GM19463 (cell line): ENCODE data around the gene OR10C1.

ENCODE experiments used
- ATAC-seq: cut with Tn5 transposase; IDR thresholded peaks from one replicate; pipeline ENCODE4 v1.9.1; 2021; ENCODE audit warnings: mild to moderate bottlenecking, moderate library complexity; ENCODE audit not compliant: unreplicated experiment

The OR10C1 gene

DNA sequence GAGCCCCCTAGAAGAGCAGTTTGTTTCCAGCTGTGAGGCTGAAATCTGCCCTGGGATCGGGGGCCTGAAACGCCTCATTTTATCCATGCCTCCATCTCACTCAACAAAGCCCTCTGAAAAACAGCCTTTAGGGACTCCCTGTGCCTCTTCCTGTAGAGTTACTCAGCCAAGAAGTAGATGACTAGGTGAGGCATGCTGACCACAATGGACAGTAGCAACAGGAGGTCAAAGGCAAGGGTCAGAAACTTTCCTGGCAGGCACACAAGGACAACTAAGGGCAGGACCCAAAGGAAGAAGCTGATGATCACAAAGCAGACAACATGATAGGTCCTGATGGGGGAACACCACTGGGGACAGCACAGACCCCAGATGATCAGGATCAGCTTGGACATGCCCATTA is 35.9 kb downstream of the OR10C1 start:
- ATAC-seq = no peak

DNA sequence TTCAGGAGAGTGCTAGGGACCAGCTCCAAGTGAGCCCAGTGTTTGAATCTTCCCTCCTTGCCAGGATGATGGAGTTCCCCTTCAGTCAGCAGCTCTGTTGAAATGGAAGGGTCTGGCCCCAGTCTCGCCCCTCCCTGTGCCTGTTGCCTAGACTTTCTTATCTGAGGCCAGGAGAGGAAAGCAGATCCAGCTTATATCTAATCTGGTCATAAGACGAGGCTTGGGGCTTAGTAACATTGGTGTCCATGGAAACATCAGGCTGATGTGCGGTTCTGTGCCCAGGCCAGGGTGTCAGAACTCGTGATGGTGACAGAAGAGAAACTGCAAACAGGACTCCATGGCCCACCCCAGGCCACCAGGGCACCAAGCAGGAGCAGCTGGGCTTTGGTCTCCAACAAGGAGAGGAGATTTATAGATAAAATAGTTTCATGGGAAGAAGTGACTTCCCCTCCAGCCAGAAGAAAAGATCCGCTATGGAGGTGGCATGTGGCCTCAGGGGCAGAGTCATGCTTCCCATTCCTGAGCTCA is 38.9 kb downstream of the OR10C1 start:
- no peak for ATAC-seq

DNA sequence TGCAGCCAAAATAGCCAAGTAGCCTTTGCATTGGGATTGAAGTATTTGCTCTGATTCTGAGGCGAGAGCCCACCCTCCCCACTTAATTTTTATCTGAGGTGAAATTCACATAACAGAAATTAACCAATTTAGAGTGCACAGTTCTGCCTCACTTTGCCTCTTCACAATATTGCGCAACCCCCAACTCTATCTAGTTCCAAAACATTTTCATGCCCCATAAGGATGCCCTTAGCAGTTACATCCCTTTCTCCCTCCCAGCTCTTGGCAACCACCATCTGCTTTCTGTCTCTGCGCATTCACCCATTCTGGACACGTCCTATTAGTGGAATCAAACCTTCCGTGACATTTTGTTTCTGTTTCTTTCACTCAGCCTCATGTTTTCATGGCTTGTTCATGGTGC is 39.6 kb downstream of the OR10C1 start:
- no peak for ATAC-seq

DNA sequence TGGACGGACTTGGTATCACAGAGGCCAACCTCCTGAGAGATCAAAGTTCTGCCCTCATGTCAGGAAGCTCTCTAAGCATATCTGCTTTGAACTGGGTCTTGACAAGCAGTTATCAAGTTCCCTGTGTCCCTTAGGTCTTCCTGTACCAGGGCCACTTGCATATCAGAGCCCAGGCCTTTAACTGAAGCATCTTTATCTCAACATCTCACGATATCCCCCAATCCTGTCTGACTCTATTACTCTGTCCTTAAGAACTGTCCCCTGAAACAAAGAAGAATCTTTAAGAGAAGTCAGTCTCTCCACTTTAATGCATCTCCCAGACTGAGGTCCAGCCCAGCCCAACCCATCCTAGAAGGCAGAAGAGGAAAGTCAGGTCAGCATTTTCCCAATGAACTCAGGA is 40.5 kb downstream of the OR10C1 start:
- ATAC-seq = no peak

DNA sequence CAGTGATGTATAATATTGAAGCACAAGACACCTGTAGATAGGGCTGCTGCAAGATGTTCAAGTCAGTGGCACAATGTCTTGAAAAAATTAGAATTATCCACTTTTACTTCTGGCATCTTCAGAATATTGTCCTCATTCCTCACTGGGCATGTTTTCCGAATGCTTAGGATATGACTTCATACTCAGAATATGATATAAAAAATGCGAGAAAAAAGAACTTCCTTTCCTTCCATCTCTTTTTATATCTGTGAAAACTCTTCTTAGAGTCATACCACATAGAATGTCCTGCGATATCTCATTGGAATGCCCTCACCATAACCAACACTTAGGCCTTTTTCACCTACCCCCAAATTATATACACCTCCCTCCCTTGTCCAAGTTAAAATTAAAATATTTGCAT is 44.1 kb downstream of the OR10C1 start:
- no peak for ATAC-seq

DNA sequence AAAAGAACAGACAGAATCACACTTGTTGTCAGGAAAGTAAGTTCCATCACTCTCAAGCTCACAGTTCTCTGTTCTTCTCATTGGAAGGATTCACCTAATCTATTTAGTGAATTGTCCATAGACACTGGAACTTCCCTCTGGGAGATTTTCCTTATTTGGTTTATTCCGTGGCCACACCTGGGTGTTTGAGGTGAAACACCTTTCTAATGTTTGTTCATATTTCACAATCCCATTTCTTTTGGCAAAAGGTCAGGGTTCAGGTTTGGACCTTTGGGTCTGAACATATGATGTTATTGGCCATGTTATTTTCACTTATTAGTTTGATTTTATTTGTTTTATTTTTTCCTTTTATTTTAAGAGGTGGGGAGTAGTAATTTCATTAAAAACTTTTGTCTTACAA is 44.6 kb downstream of the OR10C1 start:
- ATAC-seq = no peak

DNA sequence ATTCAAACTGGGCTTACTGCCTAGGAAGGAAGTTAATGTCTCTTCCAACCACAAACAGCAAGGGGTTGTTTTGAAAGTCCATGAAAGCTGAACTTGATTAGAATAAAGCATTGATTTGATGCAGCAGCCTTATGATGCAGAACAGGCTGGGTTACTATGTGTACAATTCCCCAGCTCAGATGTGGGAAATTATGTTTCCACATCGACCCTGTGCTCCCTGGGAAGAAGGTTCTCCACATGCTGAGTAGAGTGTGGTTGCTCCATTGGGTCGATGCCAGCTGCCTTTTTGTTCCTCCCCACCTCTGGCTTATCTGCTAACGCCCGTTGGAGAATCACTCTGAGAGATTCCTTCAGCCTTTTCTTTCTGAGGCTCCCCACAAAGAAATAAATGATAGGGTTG is 47.5 kb downstream of the OR10C1 start:
- ATAC-seq = no peak

DNA sequence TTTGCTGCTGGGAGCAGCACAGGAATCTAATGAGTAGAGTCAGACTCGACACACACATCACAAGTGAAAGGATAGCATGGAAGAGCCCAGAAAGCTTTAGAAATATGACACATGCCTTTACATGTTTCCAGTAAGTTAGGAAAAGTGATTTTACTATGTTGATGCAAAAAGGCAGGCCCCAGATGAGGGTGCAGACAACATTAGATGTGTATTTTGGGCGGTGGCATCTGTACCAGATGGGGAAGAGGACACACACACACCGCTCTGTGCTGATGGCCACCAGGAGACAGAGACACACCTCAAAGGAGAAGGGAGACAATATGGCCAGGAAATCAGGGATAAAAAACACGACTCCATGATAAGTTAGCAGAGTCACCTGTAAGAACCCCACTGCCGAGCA is 48.0 kb downstream of the OR10C1 start:
- ATAC-seq = no peak

DNA sequence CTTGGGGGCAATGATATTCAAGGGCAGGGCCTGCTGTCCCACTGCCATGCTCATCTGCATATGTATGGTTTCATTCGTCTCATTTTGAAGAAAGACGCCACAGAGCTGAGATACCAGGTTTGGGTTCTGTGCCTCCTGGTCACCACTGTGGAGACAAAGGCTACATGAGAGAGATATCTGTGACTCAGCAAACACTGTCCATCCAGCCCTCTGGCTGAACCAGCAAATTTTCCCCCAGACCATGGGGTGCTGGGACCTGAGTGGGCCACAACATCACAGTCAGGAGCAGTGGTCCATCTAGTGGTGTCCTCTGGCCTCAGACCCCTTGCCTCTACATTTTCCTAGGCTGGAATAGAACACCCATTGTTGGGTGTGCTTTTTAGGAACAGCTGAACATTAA is 48.6 kb downstream of the OR10C1 start, which contains the start of gene MAS1L:
Gene MAS1L (minus strand): TSS at position 297 of the 400 bp plus-strand sequence. CDS start 54 bp downstream, at position 243.
- no peak for ATAC-seq

DNA sequence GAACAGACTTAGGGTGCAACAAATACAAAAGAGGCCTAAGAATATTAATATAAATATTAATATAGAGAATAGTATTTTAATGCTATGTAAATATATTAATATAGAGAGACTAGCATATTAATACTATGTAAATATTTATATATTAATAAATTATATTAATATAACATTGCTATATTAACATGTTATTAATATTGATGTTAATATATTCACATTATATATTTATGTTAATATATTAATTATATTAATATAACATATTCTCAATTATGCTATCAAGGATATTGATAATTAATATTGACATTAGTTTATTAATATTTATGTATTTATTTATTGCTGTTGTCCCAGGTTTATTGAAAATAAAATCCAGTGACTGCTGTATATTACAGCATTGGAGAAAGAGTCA is 49.8 kb downstream of the OR10C1 start:
- no peak for ATAC-seq

DNA sequence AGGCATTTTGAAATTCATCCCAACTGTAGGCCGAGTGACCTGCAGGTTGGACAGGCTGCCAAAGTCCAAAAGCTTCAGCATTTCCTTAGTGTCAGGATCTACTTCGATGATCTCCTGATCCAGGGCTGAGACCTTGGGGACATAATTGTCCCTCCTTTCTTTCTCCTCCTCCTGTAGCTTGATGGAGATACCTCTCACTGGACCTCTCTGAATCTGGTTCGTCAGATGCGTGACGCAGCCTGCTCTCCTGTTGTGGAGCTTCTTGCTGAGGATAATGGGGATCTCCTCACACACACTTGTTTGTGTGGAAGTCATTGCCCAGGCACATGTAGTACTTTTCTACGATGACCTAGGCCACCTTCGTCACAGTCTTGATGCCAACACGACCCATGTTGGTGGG is 50.2 kb downstream of the OR10C1 start:
- ATAC-seq = no peak

DNA sequence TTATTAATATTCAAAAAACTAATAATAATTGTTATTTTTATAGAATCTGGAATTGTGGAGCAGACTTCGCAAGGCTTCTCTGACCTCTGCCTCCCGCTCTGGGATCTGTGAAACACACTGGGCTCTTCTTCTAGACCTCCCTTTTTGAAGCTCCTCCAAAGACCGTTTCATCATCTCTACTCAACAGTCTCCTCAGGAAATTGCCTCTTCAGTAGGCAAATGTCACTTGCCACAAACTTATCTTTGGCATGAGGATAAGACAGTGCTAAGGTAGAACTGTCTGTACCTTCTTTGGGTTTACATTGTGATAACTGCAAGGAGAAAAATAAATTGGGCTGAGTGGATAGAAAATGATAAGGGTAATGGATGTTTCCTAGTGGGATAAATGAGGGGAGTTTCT is 50.9 kb downstream of the OR10C1 start:
- no peak for ATAC-seq

DNA sequence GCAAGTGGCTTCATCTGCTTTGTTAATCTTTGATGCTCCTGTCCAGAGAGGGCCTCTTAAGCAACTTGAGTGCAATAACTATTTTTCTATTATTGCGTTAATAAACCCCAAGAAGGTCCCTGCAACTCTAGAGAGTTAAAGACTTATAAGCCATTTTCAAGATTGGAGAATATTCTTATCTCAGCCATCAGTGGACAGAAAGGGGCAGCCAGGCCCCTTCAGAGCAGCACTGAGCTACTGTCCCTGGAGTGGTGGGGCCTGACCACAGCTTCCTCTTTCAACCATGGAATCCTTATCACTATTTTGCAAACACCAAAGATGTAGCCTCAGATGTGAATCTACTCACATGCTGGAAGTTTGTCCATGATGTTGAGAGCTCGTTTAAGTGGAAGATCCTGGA is 51.4 kb downstream of the OR10C1 start:
- no peak for ATAC-seq
